Measurements from ENCODE around the gene FSCN2.
A peak's percentile ranks its signal among the peaks of the same experiment; 100 is the strongest.

The FSCN2 gene

GRCh38 chr17:81512562-81513371 is 15.4 kb upstream of the FSCN2 start, which contains the start of gene ACTG1:
ACTG1 (minus strand) TSS chr17:81512799; CDS start chr17:81512354, 445 bp downstream.
- peak; percentile 90 for DNase-seq (ENCODE audit: low read depth)

- no peak for DNase-seq (ENCODE audit: low read depth)
These were observed 14.8 kb upstream of the FSCN2 start for GRCh38 chr17:81513372-81513752.

- DNase-seq (ENCODE audit: low read depth) = no peak
These were observed 14.3 kb upstream of the FSCN2 start for GRCh38 chr17:81513753-81514488.

GRCh38 chr17:81514489-81514738 is 13.8 kb upstream of the FSCN2 start:
- DNase-seq (ENCODE audit: low read depth) = no peak

GRCh38 chr17:81514739-81515529 is 13.2 kb upstream of the FSCN2 start:
- peak; percentile 72 for DNase-seq (ENCODE audit: low read depth)

GRCh38 chr17:81515530-81516041 is 12.6 kb upstream of the FSCN2 start:
- no peak for DNase-seq (ENCODE audit: low read depth)

- DNase-seq (ENCODE audit: low read depth) = no peak
These were observed 11.7 kb upstream of the FSCN2 start for GRCh38 chr17:81516439-81516838.

- no peak for DNase-seq (ENCODE audit: low read depth)
These were observed 11.2 kb upstream of the FSCN2 start for GRCh38 chr17:81517009-81517338.

- DNase-seq (ENCODE audit: low read depth) = no peak
These were observed 10.7 kb upstream of the FSCN2 start for GRCh38 chr17:81517339-81518112.

GRCh38 chr17:81518113-81518784 is 9.9 kb upstream of the FSCN2 start:
- DNase-seq (ENCODE audit: low read depth) = no peak

GRCh38 chr17:81518785-81519283 is 9.3 kb upstream of the FSCN2 start:
- DNase-seq (ENCODE audit: low read depth) = no peak

- DNase-seq (ENCODE audit: low read depth) = no peak
These were observed 8.7 kb upstream of the FSCN2 start for GRCh38 chr17:81519284-81520020.

- DNase-seq (ENCODE audit: low read depth) = no peak
These were observed 7.9 kb upstream of the FSCN2 start for GRCh38 chr17:81520021-81520901.

GRCh38 chr17:81522491-81523401 is 5.4 kb upstream of the FSCN2 start:
- no peak for DNase-seq (ENCODE audit: low read depth)

- no peak for DNase-seq (ENCODE audit: low read depth)
These were observed 4.7 kb upstream of the FSCN2 start for GRCh38 chr17:81523402-81524038.

- no peak for DNase-seq (ENCODE audit: low read depth)
These were observed 3.9 kb upstream of the FSCN2 start for GRCh38 chr17:81524039-81524864.

- no peak for DNase-seq (ENCODE audit: low read depth)
These were observed 3.4 kb upstream of the FSCN2 start for GRCh38 chr17:81524865-81525159.
